COR-L47 (cell line): ENCODE results near the gene FIBCD1.

Experiments used
- DNase-seq: peaks from one replicate; lab custom pipeline; 2025; lab: John Stamatoyannopoulos, UW

FIBCD1 gene

GRCh38 chr9:130938652-130939404 lies at the start of gene FIBCD1:
TSS of gene FIBCD1 (minus strand) at chr9:130939247. CDS start at chr9:130938607, 640 bp downstream.
- no peak for DNase-seq

- no peak for DNase-seq
Measured at GRCh38 chr9:130988400-130988747, 49.3 kb upstream of the FIBCD1 start.

GRCh38 chr9:130987738-130988399 lies 48.8 kb upstream of the FIBCD1 start:
- no peak for DNase-seq

- DNase-seq: no peak
Measured at GRCh38 chr9:130987054-130987453, 48.0 kb upstream of the FIBCD1 start.

GRCh38 chr9:130986356-130986965 lies 47.4 kb upstream of the FIBCD1 start:
- no peak for DNase-seq

- DNase-seq: no peak
Measured at GRCh38 chr9:130985606-130986162, 46.6 kb upstream of the FIBCD1 start.

- DNase-seq: no peak
Measured at GRCh38 chr9:130985029-130985428, 46.0 kb upstream of the FIBCD1 start.

- no peak for DNase-seq
Measured at GRCh38 chr9:130984521-130984920, 45.5 kb upstream of the FIBCD1 start.

- DNase-seq: no peak
Measured at GRCh38 chr9:130983970-130984369, 44.9 kb upstream of the FIBCD1 start.

- no peak for DNase-seq
Measured at GRCh38 chr9:130983359-130983670, 44.3 kb upstream of the FIBCD1 start.

- no peak for DNase-seq
Measured at GRCh38 chr9:130982636-130983358, 43.8 kb upstream of the FIBCD1 start.

- no peak for DNase-seq
Measured at GRCh38 chr9:130981756-130982137, 42.7 kb upstream of the FIBCD1 start.

- no peak for DNase-seq
Measured at GRCh38 chr9:130981002-130981755, 42.1 kb upstream of the FIBCD1 start.

- no peak for DNase-seq
Measured at GRCh38 chr9:130980526-130980925, 41.5 kb upstream of the FIBCD1 start.

GRCh38 chr9:130979591-130980385 lies 40.7 kb upstream of the FIBCD1 start:
- DNase-seq: no peak

- no peak for DNase-seq
Measured at GRCh38 chr9:130977811-130978221, 38.8 kb upstream of the FIBCD1 start.

- DNase-seq: no peak
Measured at GRCh38 chr9:130975932-130976841, 37.1 kb upstream of the FIBCD1 start.

GRCh38 chr9:130975156-130975555 lies 36.1 kb upstream of the FIBCD1 start:
- no peak for DNase-seq

- no peak for DNase-seq
Measured at GRCh38 chr9:130974697-130975096, 35.6 kb upstream of the FIBCD1 start.
